Measurements from ENCODE around the gene CCDC86. TPM values are rescaled to one million over a fixed set of nuclear protein-coding genes. Genes with fewer than 3 reads are reported as not detected.
A peak's percentile ranks its signal among the peaks of the same experiment; 100 is the strongest.

The CCDC86 gene
- total and polyA plus RNA-seq, 9 of the 15 experiments (the other 6 are each of a cell fraction or from before 2014, with no cell fraction given) = 4.6 to 102 (median 25.2) TPM

GRCh38 chr11:60844045-60844869 is 2.3 kb downstream of the CCDC86 start:
- Histone ChIP-seq H3K9me3 (replicated peaks; ENCODE audit: control insufficient read depth, insufficient read depth, low read depth, low read length) (no peaks in the 10 kb centered on the region), H3K4me2 (ENCODE audit: insufficient read depth, low read length) (peak overlapping the region; percentile 89), H3K4me1 (replicated peaks in 1 of 2; ENCODE audit: control insufficient read depth in 2 of 2, insufficient read depth in 2 of 2, low read length in 2 of 2) (peaks cover 24 to 49% of the 10 kb centered on the region in 2 experiments), H3K4me3 (peak overlapping the region; percentile 74), H3K27me3 (ENCODE audit: control insufficient read depth in 2 of 2, insufficient read depth in 2 of 2, low read length in 2 of 2) (no peaks in the 10 kb centered on the region), H3K9me1 (ENCODE audit: control insufficient read depth, insufficient read depth, low read length) (peaks cover 3% of the 10 kb centered on the region), H3K79me2 (ENCODE audit: control insufficient read depth, insufficient read depth, low read length) (peaks cover 55% of the 10 kb centered on the region), H3K27ac (ENCODE audit: extremely low read depth, low read depth, low read length) (no peak overlapping the region; the same call in 2 of the 3 replicates), H2AFZ (ENCODE audit: low read depth, low read length) (no peak overlapping the region), H4K20me1 (replicated peaks; ENCODE audit: control insufficient read depth, insufficient read depth, low read length) (peaks cover 3% of the 10 kb centered on the region; the same call in 1 of the 2 replicates), H3K9ac (ENCODE audit: insufficient read depth in 1 of 2, low read depth in 2 of 2, low read length in 2 of 2) (peak overlapping the region; percentile 81 to 98), H3K36me3 (ENCODE audit: control insufficient read depth, insufficient read depth, low read length) (peaks cover 47% of the 10 kb centered on the region)
- in situ Hi-C loops (cut with MboI) = no loop called here
- BruUV-seq (replicated peaks) = no TSS peak
- ATAC-seq = peak; percentile 33
- 13% methylated on average over 10 of the region's 10 CpGs for WGBS (ENCODE audit: insufficient coverage, low coverage, missing lambda C conversion rate)
- peak; percentile 42 to 52 (median 45) for DNase-seq (ENCODE audit: extremely low read depth in 1 of 4, low spot score in 3 of 4)
- peak; percentile 15 for FAIRE-seq
- CTCF ChIA-PET (ENCODE audit: low intra/inter-chr PET ratio) = no interaction called here
- intact Hi-C loops (cut with micrococcal nuclease) = no loop called here
- POLR2A ChIA-PET = interaction anchor here (0.6 to 0.9 kb wide), 3 partner anchors 11 to 222 kb away, joined by 3 to 4 read pairs (median 4); no protein-coding TSS in a partner anchor
- TF ChIP-seq TFAP4 (CRISPR knock-in tag; IDR thresholded peaks at IDR 0.05; ENCODE audit: borderline replicate concordance) = peak; percentile 19; the same call in 1 of the 2 replicates
- no peak for TF ChIP-seq ZBTB11 (CRISPR knock-in tag; IDR thresholded peaks at IDR 0.05)
- TF ChIP-seq ETS1 (conservative IDR thresholded peaks at IDR 0.05; ENCODE audit: control insufficient read depth, low read depth, low read length) = 0 out of 2 replicates have a peak, but pooled peaks have one; percentile 46
- TF ChIP-seq NEUROD1 (IDR thresholded peaks at IDR 0.05; ENCODE audit: borderline replicate concordance, low read depth, low read length, partially characterized antibody) = no peak
- TF ChIP-seq TEAD1 (CRISPR knock-in tag; IDR thresholded peaks at IDR 0.05) = no peak
- TF ChIP-seq SIN3A (IDR thresholded peaks at IDR 0.05; ENCODE audit: borderline replicate concordance in 2 of 2, control insufficient read depth in 1 of 2, low read depth in 2 of 2, low read length in 2 of 2) = 0 out of 4 replicates have a peak, but pooled peaks of 1 of the 2 experiments have one; percentile 23
- no peak for TF ChIP-seq KLF13 (tag; IDR thresholded peaks at IDR 0.05; ENCODE audit: borderline replicate concordance, low read depth)
- peak; percentile 32; the same call in 1 of the 2 replicates for TF ChIP-seq RBFOX2 (IDR thresholded peaks at IDR 0.05; ENCODE audit: low read depth, low read length)
- TF ChIP-seq ZNF23 (CRISPR knock-in tag; IDR thresholded peaks at IDR 0.05) = no peak
- TF ChIP-seq ZNF398 (CRISPR knock-in tag; IDR thresholded peaks at IDR 0.05) = no peak
